ENCODE measurements around the gene SIRT2.

DNA sequence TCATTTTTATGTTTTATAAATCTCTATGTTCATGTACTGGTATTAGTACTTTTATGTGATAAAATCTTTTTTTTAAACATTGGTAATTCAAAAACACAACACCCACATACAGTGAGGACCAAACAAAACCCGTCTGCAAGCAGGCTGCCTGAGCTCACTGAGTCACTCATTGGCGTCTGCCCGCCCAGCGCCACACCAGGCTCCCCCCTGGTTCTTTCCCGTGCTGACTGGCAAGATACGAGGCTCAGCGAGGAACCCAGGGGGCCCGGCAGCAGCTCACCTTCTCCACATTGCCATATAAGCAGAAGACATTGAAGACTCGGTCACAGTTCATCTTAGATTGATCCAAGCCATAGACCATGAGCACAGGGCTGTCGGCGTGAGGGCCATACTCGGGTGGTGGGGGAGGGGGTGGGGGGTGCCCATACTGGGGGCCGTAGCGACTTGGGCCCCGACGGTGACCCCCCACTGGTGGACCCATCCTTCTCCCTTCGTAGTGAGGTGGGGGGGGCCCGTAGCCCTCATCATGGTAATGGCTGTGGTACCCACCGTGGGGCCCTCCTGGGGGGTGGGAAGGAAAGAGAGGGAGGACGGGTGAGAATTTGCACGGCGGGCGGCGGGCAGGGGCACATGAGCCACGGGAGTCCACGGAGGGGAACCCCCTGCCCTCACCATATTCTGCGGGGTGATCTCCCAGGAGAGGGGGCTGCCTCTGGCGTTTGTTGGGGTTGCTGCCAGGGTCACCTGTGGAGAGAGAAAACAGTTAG is 59.4 kb downstream of the SIRT2 start:
- TF ChIP-seq, protein P1, sequence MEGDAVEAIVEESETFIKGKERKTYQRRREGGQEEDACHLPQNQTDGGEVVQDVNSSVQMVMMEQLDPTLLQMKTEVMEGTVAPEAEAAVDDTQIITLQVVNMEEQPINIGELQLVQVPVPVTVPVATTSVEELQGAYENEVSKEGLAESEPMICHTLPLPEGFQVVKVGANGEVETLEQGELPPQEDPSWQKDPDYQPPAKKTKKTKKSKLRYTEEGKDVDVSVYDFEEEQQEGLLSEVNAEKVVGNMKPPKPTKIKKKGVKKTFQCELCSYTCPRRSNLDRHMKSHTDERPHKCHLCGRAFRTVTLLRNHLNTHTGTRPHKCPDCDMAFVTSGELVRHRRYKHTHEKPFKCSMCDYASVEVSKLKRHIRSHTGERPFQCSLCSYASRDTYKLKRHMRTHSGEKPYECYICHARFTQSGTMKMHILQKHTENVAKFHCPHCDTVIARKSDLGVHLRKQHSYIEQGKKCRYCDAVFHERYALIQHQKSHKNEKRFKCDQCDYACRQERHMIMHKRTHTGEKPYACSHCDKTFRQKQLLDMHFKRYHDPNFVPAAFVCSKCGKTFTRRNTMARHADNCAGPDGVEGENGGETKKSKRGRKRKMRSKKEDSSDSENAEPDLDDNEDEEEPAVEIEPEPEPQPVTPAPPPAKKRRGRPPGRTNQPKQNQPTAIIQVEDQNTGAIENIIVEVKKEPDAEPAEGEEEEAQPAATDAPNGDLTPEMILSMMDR (IDR thresholded peaks at IDR 0.05) = no peak
- TF ChIP-seq POLR2AphosphoS5 (IDR thresholded peaks at IDR 0.05; ENCODE audit: low read depth, low read length) = no peak
- TF ChIP-seq TCF7L2 (IDR thresholded peaks at IDR 0.05; ENCODE audit: low read depth, low read length) = no peak
- no peak for TF ChIP-seq SIN3A (IDR thresholded peaks at IDR 0.05; ENCODE audit: borderline replicate concordance, insufficient read depth, low read depth, low read length)
- TF ChIP-seq, protein P2, sequence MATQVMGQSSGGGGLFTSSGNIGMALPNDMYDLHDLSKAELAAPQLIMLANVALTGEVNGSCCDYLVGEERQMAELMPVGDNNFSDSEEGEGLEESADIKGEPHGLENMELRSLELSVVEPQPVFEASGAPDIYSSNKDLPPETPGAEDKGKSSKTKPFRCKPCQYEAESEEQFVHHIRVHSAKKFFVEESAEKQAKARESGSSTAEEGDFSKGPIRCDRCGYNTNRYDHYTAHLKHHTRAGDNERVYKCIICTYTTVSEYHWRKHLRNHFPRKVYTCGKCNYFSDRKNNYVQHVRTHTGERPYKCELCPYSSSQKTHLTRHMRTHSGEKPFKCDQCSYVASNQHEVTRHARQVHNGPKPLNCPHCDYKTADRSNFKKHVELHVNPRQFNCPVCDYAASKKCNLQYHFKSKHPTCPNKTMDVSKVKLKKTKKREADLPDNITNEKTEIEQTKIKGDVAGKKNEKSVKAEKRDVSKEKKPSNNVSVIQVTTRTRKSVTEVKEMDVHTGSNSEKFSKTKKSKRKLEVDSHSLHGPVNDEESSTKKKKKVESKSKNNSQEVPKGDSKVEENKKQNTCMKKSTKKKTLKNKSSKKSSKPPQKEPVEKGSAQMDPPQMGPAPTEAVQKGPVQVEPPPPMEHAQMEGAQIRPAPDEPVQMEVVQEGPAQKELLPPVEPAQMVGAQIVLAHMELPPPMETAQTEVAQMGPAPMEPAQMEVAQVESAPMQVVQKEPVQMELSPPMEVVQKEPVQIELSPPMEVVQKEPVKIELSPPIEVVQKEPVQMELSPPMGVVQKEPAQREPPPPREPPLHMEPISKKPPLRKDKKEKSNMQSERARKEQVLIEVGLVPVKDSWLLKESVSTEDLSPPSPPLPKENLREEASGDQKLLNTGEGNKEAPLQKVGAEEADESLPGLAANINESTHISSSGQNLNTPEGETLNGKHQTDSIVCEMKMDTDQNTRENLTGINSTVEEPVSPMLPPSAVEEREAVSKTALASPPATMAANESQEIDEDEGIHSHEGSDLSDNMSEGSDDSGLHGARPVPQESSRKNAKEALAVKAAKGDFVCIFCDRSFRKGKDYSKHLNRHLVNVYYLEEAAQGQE (IDR thresholded peaks at IDR 0.05; ENCODE audit: insufficient read depth in 1 of 2, low read depth in 2 of 2, low read length in 1 of 2) = no peak

All from Panc1 (cell line).